H1 (cell line): ENCODE measurements around the gene CCNB3.

Experiments used
- EP300 ChIP-seq, 2 experiments: IDR thresholded peaks; 1 replicate in 1 of 2; 2 replicates in 1 of 2; pipeline ENCODE4 v1.6.1; 2011 to 2012; ENCODE audit warnings: low read depth in 2 of 2, low read length in 2 of 2, mild to moderate bottlenecking in 2 of 2, borderline replicate concordance in 1 of 2, inconsistent platforms in 1 of 2, moderate library complexity in 1 of 2
- POLR2AphosphoS5 ChIP-seq: IDR thresholded peaks from 2 replicates; pipeline ENCODE4 v1.6.1; 2011; ENCODE audit warnings: low read depth, low read length
- SP2 ChIP-seq: IDR thresholded peaks from 2 replicates; pipeline ENCODE4 v1.6.1; 2012; ENCODE audit warnings: mild to moderate bottlenecking, low read length, inconsistent platforms
- TAF1 ChIP-seq: IDR thresholded peaks from 2 replicates; pipeline ENCODE4 v1.6.1; 2011; ENCODE audit warnings: mild to moderate bottlenecking, low read depth, low read length
- YY1 ChIP-seq: IDR thresholded peaks from 2 replicates; pipeline ENCODE4 v1.6.1; 2011; ENCODE audit warnings: low read depth, mild to moderate bottlenecking, low read length

- TF ChIP-seq POLR2AphosphoS5 (no peak), YY1 (no peak), SP2 (no peak), TAF1 (no peak), EP300 (IDR thresholded peaks at IDR 0.05; ENCODE audit: borderline replicate concordance in 1 of 2, low read depth in 2 of 2, low read length in 2 of 2) (no peak)
These were observed 182.0 kb downstream of the CCNB3 start for GRCh38 chrX:50386520-50386919.
